Cortex of kidney (tissue), 1 donor: Measurements from ENCODE around the gene HTRA3.

Source experiments
- DNase-seq: peaks from one replicate; lab custom pipeline; 2025; lab: John Stamatoyannopoulos, UW

Gene HTRA3

GRCh38 chr4:8269535-8270417 is at the start of gene HTRA3:
TSS of gene HTRA3 (plus strand) at chr4:8269754. CDS start at chr4:8269969, 215 bp downstream.
- DNase-seq: no peak

GRCh38 chr4:8220661-8221450 is 48.7 kb upstream of the HTRA3 start:
- no peak for DNase-seq

GRCh38 chr4:8221476-8221875 is 48.1 kb upstream of the HTRA3 start:
- no peak for DNase-seq

GRCh38 chr4:8221985-8222384 is 47.6 kb upstream of the HTRA3 start:
- DNase-seq: no peak

GRCh38 chr4:8222609-8223388 is 46.8 kb upstream of the HTRA3 start:
- DNase-seq: no peak

GRCh38 chr4:8224267-8224974 is 45.1 kb upstream of the HTRA3 start:
- no peak for DNase-seq

- no peak for DNase-seq
Measured at GRCh38 chr4:8224975-8225625, 44.5 kb upstream of the HTRA3 start.

- no peak for DNase-seq
Measured at GRCh38 chr4:8225706-8226443, 43.7 kb upstream of the HTRA3 start.

GRCh38 chr4:8227201-8227770 is 42.3 kb upstream of the HTRA3 start:
- no peak for DNase-seq

GRCh38 chr4:8227771-8228318 is 41.7 kb upstream of the HTRA3 start:
- no peak for DNase-seq

- no peak for DNase-seq
Measured at GRCh38 chr4:8228319-8229250, 41.0 kb upstream of the HTRA3 start.

GRCh38 chr4:8229331-8229975 is 40.1 kb upstream of the HTRA3 start:
- DNase-seq: no peak

GRCh38 chr4:8230033-8230432 is 39.5 kb upstream of the HTRA3 start:
- DNase-seq: no peak

- no peak for DNase-seq
Measured at GRCh38 chr4:8230891-8231290, 38.7 kb upstream of the HTRA3 start.

- no peak for DNase-seq
Measured at GRCh38 chr4:8231551-8232049, 38.0 kb upstream of the HTRA3 start.

- no peak for DNase-seq
Measured at GRCh38 chr4:8232748-8233147, 36.8 kb upstream of the HTRA3 start.

- DNase-seq: no peak
Measured at GRCh38 chr4:8233672-8234484, 35.7 kb upstream of the HTRA3 start.
